HG03571 (cell line): Measurements from ENCODE around the gene SLC25A13.

Source experiments
- ATAC-seq: cut with Tn5 transposase; IDR thresholded peaks from one replicate; pipeline ENCODE4 v1.9.1; 2021; ENCODE audit not compliant: unreplicated experiment

SLC25A13 gene

DNA sequence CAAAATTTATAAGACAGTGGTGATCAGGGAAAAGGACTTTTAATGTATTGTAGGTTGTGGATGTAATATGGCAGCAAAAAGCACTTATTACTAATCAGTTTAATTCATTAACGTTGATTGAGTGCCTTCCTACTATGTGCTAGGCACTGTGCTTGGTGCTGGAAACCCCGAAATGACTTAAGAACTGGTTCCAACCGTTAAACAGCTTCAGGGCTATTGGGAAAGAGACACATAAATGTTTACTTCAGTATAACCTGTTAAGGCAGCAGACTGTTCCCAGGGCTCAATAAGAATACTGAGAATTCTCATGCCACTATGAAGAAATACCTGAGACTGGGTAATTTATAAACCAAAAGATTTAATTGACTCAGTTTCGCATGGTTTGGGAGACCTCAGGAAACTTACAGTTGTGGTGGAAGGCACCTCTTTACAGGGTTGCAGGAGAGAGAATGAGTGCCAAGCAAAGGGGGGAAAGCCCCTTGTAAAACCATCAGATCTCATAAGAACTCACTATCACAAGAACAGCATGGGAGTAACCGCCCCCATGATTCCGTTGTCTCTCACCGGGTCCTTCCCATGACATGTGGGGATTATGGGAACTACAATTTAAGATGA is 1.1 kb upstream of the SLC25A13 start:
- ATAC-seq: no peak

DNA sequence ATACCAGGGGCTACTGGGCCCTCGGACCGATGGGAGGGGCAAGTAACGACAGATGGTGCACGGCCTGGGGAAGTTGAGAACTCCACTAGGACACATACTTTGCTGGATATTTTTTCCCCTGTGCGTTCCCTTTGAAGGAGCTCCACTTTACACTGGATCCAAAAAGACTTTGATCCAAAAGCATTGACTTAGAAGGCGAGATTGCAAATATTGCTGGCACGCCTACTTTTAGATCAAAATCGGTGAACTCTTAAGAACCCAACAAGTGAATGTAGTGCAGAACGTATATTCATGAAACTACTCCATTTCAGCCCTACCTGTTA is 436 bp upstream of the SLC25A13 start:
- ATAC-seq: no peak

DNA sequence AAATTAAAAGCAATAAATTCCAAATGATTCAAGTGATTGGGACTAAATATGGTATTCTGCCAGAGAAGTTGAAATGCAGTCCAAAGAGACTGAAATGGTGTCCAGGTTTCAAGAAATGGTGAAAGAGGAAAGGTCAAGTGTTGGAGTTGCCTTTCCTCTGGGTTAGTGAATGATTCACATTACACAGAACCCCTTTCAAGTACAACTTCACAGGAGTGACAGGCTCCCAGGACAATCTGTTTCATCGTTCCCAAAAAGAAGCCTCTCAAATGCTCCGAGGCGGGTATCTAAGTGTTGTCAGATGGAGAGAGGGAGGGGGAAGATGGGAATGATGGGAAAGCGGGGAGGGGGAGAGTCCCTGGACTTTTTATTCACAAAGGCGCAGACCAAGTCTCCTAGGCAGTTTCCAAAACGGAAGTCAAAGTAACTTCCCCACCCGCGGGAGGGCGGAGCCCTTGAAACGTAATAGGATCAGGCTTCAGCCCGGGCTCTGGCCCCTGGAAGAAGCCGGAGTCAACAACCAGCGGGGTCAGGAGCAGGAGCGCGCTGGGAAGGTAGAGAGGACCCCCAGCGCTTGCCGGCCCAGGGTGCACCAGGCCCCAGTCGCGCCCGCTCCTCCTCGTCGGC is 754 bp downstream of the SLC25A13 start:
- peak; percentile 51 for ATAC-seq

DNA sequence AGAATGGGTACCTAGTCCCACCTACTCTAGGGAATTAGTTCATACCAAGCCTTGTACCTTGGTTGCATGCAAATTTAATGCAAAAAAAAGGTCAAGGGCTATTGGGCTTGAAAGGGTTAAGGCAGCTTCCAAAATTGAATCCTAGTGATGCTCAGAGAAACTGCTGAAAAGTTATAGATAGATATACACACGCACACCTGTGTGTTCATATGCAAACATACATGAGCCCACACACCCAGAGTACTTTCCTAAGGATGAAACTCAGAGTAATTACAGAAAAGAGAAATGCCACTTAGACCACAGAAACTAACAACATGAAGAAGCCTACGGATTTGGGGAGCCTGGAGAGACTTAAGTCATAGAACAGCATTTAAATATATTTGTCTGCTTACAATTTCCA is 1.5 kb downstream of the SLC25A13 start:
- ATAC-seq: no peak

DNA sequence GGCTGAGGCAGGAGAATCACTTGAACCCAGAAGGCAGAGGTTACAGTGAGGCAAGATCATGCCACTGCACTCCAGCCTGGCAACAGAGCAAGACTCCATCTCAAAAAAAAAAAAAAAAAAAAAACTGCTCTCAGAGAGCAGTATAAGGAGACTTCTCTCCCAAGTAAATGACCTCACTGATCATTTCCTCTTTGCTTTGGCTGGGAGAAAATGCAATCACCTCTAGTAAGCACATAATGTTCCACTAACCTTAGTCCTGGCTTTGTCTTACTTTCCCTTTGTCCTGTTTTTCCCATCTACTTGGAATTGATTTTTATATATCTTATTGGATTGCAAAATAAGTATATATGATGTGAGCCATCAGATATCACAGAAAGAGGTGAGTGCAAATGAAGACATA is 2.5 kb downstream of the SLC25A13 start:
- ATAC-seq: no peak

DNA sequence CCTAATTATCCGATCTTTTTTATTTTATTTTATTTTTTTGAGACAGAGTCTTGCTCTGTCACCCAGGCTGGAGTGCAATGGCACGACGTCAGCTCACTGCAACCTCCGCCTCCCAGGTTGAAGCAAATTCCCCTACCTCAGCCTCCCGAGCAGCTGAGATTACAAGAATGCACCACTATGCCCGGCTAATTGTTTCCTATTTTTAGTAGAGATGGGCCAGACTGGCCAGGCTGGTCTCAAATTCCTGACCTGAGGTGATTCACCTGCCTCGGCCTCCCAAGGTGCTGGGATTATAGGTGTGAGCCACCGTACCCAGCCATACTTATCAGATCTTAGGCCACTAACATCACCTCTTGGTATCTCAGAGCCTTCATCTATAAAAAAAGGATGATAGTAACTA is 4.9 kb downstream of the SLC25A13 start:
- ATAC-seq: no peak

DNA sequence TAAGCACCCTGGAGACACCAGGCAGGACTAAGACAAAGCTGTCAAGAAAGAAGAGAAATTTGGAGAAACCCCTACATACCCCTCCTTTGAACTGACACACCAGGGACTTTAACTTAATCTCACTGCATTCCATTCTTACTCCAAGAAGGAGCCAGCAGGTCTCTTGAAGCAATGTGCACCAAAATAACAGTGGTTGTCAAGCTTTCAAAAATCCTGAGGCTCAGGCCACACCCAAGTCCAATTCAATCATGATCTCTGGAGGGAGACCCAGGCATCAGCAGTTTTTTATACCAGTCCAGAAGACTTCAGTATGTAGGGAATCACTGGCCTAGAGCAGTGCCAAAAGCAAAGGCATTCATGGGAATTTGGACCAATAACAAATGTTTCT is 6.8 kb downstream of the SLC25A13 start:
- ATAC-seq: no peak

DNA sequence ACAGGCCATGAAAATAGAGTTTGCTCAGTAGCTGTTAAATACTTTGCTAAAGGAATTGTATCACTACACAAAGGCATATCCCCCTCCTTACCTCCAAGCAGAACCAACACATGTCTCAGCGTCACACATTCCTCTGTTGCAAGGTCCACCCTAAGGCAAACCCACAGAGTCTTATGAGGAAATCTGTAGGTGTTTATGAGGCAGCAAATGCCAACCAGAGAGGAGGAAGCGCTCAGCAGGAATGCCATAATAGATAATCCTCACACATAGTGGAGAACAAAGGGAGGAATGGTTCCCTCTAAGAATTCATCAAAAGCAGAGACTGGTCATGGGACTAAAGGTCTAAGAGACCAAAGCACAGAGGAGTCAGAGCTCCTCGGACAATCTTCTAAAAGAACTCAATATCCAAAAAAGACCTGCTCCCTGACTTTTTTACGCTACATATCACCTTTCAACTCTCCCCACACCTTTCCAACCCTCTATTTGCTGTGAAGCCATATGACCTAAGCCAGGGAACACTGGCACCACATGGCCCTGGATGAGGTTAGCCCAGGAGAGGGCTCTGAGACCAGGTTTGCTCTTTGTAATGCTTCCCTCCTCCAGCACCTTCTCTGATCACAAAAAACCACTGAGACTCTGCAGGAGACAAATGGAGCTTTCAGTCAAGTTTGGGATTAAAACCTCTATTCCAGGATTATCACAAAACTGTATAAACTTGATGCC is 7.3 kb downstream of the SLC25A13 start:
- ATAC-seq: no peak

DNA sequence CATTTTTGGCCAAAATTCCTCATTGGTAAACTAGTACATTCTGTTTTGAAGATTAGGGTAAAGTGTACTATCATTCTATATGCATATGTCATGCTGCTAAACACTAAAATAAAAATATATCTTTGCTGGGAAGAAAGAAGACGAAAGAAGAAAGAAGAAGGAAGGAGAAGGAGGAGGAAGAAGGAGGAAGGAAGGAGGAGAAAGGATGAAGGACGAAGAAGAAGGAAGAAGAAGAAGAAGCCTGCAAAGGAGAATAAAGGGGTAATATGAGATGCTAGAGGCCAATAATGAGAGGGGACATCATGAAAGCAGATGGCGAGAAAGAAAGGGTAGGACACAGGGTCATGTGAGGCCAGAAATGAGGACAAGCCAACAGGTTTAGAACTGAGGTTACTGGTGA is 8.0 kb downstream of the SLC25A13 start:
- no peak for ATAC-seq

DNA sequence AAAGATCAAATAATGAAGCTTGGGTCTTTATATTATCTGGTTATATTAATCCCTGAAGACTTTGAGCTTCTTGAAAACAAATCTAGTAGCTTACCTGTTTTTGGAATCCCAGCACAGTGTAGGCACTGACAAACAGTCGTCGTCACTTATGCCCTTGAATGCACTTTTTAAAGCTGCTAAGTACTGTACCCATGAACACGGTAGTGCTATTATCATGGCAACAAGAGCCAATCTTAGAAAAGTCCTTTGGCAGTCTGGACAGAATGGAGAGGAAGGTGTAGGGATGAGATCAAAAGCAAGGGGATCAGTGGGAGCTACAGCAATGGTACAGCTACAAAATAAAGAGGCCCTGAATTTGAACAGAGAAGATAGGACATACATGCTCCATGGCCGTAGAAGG is 9.4 kb downstream of the SLC25A13 start:
- ATAC-seq: no peak

DNA sequence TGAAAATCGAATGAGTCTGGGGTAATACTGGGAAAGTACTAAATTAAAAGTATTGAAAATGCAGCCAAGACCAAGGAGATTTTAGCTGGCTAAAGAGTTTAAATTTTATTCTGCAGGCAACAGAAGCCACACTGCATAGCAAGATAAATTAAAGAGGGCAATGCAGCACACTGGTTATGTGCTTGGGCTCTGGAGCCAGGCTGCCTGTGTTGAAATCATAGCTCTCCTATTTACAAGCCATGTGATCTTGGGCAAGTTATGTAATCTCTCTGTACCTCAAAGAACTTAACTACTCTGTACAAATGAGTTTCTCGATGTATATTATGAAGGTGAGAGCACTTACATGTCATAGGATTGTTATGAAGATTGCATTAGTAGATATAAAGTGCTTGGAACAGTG is 9.9 kb downstream of the SLC25A13 start:
- no peak for ATAC-seq

DNA sequence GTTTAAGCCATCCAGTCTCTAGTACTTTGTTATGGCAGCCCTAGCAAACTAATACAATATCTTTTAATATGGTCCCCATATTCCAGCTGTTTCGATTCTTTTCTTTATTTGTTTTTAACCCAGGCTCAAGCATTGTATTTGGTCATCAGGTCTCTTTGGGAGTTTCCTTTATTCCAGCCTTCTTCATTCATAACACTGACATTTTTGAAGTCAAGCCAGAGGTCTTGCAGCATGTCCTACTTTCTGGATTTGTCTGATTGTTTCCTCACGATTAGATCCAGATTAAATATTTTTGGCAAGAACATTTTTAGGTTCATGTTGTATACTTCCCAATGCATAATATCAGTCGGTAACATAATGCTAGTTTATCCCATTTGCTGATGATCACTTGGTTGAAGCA is 11.8 kb downstream of the SLC25A13 start:
- no peak for ATAC-seq

DNA sequence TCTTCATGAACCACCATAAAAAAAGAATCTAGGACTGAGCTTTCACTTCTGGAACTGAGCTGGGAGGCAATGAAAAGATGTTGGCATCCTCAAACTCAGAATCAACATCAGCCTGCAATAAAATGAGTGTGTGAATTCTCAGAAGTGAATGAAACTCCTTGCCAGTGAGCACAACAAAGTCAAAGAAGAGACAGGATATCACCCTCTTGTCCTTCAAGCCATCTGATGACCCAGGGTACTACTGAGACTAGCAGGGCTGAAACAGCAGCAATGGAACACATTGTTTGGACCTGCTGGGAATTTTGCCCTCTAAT is 13.0 kb downstream of the SLC25A13 start:
- no peak for ATAC-seq

DNA sequence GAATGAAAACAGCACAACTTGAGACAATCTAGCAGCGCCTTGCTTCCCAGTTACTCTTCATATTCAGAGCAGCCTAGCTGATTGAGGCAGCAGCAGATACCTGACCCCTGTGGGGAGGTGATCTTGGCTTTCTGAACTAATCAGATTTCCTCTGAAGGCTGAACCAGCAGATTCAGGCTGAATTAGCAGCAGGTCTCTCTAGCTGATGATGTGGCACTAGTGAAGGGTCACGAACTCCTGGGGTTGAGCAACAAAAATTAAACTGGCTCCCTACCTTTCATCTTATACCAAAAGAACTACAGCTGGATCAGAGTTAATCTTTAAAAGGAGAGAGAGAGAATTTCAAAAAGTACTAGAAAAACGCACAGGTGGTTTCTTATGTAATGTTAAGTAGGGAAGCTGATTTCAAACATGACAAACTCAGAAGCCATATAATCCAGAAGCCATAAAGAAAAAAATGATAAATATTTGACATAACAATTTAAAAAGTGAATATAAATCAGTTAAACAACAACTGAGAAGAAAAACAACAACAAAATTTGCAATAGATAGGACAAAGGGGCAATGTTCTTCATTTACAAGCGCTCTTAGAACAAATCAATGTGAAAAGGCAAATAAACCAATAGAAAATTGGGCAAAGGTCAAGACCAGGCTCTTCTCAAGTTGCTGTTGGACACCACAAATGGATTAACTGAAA is 13.5 kb downstream of the SLC25A13 start:
- ATAC-seq: no peak

DNA sequence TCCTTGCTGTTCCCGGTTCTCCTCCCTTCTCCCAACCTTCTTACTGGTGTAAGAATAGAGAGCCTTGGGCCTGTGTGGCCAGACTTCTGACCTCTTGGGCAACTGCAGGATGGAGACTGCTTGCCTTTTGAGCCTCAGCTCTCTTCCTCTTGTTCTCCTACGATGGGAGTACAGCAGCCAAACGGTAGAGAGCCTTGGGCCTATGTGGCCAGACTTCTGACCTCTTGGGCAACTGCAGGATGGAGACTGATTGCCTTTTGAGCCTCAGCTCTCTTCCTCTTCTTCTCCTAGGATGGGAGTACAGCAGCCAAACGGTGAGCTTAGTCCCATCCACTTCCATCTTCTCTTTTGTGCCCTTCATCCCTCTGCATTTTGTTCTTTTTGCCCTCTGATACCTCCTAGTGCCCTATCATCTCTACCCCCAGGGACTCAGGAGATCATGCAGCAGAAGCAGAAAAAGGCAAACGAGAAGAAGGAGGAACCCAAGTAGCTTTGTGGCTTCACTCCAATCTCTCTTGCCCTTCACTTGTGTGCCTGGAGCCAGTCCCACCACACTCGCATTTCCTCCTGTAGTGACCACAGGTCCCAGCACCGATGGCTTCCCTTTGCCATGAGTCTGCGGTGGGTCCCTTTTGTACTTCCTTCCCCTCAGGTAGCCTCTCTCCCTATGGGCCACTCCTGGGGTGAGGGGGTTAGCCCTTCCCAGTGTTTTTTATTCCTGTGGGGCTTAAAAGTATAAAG is 15.3 kb downstream of the SLC25A13 start:
- no peak for ATAC-seq

DNA sequence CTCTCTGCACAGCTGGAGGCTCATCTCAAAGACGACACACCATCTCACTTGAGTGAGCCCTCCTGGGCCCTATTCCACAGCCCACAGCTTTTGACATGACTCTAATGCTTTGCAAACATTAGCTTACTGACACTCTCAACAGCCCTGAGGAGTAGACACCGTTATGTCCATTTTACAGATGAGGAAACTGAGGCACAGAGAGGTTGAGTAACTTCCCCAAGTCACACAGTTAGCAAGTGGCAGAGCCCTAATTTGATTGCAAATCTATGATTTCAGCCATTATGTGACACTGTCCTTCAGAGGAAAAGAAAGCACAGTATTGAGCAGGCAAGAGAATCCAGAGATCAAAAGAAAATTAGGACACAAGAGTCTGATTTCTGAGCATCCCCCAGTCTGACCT is 16.0 kb downstream of the SLC25A13 start:
- no peak for ATAC-seq

DNA sequence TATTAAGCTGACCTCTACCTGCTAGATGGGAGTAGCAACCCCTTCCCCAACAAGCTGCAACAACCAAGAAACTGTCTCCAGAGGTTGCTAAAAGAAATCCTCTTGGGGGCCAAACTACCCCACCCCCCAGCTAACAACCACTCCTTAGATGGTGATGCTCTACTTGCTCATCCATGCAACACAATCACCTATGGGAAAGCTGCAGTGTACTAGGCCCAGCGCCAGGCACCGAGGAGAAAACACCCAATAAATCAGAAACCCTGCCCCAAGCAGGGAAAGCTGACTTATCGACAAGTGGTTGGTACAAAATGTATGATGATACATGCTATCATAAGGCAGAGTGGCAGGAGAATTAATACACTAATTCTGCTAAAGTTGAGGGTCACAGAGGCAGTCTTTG is 17.3 kb downstream of the SLC25A13 start:
- no peak for ATAC-seq

DNA sequence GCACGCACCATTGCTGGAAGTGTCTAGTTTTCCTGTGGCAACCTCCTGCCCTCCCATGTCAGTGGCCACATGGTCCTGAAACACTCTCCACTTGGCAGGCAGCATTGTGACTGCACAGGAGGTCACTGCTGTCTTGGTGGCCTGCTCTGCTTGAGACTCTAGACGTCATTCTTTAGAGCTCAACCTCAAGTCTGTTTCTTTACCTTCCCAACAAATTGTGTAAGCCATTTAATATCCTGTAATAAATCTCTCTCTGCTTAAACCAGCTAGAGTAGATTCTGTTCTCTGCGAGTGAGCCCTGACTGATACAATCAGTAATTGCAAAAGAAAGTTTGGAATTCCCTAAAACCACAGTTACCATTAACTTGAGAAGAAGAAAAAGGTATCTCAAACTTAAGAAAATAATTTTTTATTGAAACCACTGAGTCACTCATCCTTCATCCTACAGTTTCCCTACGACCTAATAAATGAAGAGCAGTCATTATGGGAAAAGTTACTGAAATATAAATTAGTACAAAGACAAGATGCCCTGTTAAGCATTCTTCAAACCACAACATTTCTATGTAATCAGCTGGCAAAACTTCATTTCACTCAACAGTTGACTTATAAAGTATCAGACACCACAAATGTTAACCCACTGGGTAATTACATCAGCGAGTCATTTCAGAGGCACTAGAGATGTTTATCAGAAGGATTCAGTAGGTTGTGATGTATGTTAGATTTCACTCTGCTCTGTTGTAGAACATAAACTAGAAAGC is 18.0 kb downstream of the SLC25A13 start:
- no peak for ATAC-seq

DNA sequence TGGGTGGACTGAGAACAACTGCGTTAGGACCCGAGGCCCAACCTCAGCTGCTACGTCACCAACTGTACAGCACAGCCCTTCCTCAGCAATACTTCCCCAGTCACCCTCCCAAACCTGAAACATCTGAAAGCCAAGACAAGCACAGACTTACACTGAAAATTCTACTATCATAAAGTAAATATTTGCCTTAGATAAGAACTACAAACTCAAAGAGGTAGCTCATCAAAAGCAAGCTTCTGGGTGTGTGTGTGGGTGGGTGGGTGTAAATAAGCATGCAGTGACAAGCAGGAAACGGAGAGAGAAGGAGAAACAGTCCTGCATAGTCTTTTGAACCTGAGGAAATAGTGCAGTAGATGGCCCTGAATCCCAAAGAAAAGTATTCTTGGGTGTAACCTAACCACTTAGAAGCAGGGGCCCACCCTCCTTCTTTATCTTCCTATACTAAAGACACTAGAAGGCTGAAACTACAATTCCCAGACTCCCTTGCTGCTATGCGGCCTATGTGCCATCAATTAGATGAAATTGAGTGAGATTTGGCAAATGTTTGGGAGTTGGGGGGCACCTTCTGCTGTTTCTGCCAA is 18.7 kb downstream of the SLC25A13 start:
- ATAC-seq: no peak

DNA sequence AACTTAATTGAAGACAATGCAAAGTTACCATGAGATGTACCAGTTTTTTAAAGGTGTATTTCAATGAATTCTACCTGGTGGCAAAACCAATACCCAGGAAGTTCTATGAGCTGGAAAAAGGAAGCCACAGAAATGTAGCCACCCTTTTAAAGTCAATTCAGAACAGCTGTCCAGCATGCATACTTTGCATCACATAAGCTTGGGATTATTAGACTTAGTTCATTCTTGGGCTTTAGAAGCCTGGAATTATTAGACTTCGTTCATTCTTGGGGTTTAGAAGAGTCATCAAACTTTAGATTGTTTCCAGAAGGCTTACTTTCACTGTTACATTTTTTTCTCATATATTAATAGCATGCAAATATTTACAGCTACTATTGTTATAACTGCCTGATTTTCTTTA is 20.9 kb downstream of the SLC25A13 start:
- ATAC-seq: no peak

DNA sequence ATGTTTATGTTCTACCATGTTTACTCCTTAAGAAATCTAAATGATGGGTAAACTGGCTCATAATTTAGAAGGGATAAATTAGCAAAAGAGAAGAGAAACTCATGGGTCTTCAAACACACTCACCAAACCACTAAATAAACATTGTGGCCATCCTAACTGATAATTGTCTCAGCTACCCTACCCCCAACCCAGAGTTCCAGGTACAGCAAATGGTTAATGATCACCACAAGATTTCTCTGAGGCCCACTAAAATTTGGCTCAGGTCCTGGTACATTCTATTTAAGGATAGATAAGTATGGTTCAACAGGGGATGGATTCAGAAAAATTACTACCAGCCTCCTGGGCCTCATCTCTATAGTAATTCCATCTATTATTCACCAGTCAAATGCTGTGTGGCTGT is 21.4 kb downstream of the SLC25A13 start:
- ATAC-seq: no peak
